Neuronal stem cell (in vitro differentiated cells): ENCODE measurements around the gene SH2D3C.

ENCODE experiments used
- DNase-seq: peaks from one replicate; pipeline ENCODE4 v3.0.0-alpha.2; 2013; ENCODE audit warnings: low spot score
- H2AFZ ChIP-seq: one replicate; pipeline ENCODE4 v1.6.1; 2013; ENCODE audit warnings: mild to moderate bottlenecking, low read length, inconsistent platforms
- H2AK5ac ChIP-seq: 2 replicates; pipeline ENCODE4 v1.6.1; 2013; ENCODE audit warnings: low read depth, mild to moderate bottlenecking, inconsistent platforms, low read length, moderate library complexity, mixed read lengths
- H2BK120ac ChIP-seq: 2 replicates; pipeline ENCODE4 v1.6.1; 2013; ENCODE audit warnings: low read depth, mild to moderate bottlenecking, inconsistent platforms, low read length, moderate library complexity, mixed read lengths
- H2BK12ac ChIP-seq: one replicate; pipeline ENCODE4 v1.6.1; 2013; ENCODE audit warnings: low read length, inconsistent platforms
- H2BK15ac ChIP-seq: 2 replicates; pipeline ENCODE4 v1.6.1; 2013; ENCODE audit warnings: mild to moderate bottlenecking, low read length, inconsistent platforms, mixed read lengths
- H2BK5ac ChIP-seq: one replicate; pipeline ENCODE4 v1.6.1; 2013; ENCODE audit warnings: inconsistent platforms, mild to moderate bottlenecking, low read length, moderate library complexity
- H3K14ac ChIP-seq: one replicate; pipeline ENCODE4 v1.6.1; 2013; ENCODE audit warnings: low read length, inconsistent platforms
- H3K18ac ChIP-seq: 2 replicates; pipeline ENCODE4 v1.6.1; 2013; ENCODE audit warnings: low read length, inconsistent platforms
- H3K23ac ChIP-seq: 2 replicates; pipeline ENCODE4 v1.6.1; 2013; ENCODE audit warnings: low read depth, mild to moderate bottlenecking, mixed read lengths, low read length, inconsistent platforms; ENCODE audit not compliant: poor library complexity
- H3K27ac ChIP-seq: replicated peaks from 3 replicates; pipeline ENCODE4 v1.5.1; 2013; ENCODE audit warnings: low read length, inconsistent platforms
- H3K27me3 ChIP-seq, 3 experiments: 2 replicates each; pipeline ENCODE4 v1.6.1; 2013; ENCODE audit warnings: low read length in 3 of 3, mild to moderate bottlenecking in 2 of 3, inconsistent platforms in 1 of 3, low read depth in 1 of 3, mixed read lengths in 1 of 3, moderate library complexity in 1 of 3; ENCODE audit not compliant: control insufficient read depth in 3 of 3, insufficient read depth in 3 of 3
- H3K36me3 ChIP-seq, 2 donors: replicated peaks in 1 of 2; 2 replicates each; pipeline ENCODE4 v1.6.1; 2013; ENCODE audit warnings: low read length in 2 of 2; ENCODE audit not compliant: control insufficient read depth in 2 of 2, insufficient read depth in 2 of 2
- H3K4ac ChIP-seq: 2 replicates; pipeline ENCODE4 v1.6.1; 2013; ENCODE audit warnings: inconsistent platforms, mild to moderate bottlenecking, low read length, moderate library complexity
- H3K4me1 ChIP-seq, 2 donors: 1 replicate in 1 of 2; 2 replicates in 1 of 2; pipeline ENCODE4 v1.6.1; 2013; ENCODE audit warnings: low read length in 2 of 2, low read depth in 1 of 2; ENCODE audit not compliant: control insufficient read depth in 2 of 2, insufficient read depth in 1 of 2
- H3K4me2 ChIP-seq: one replicate; pipeline ENCODE4 v1.6.1; 2013; ENCODE audit warnings: mild to moderate bottlenecking, low read length, inconsistent platforms; ENCODE audit not compliant: insufficient read depth, poor library complexity, severe bottlenecking
- H3K4me3 ChIP-seq, 2 donors: 2 replicates each; pipeline ENCODE4 v1.5.1; 2013; ENCODE audit warnings: low read length in 2 of 2, mild to moderate bottlenecking in 2 of 2, inconsistent platforms in 1 of 2, moderate library complexity in 1 of 2
- H3K79me1 ChIP-seq: one replicate; pipeline ENCODE4 v1.6.1; 2013; ENCODE audit warnings: low read depth, mild to moderate bottlenecking, inconsistent platforms, low read length, moderate library complexity
- H3K9ac ChIP-seq: one replicate; pipeline ENCODE4 v1.6.1; 2013; ENCODE audit warnings: mild to moderate bottlenecking, low read depth, low read length, inconsistent platforms; ENCODE audit not compliant: poor library complexity
- H3K9me3 ChIP-seq, 2 donors: replicated peaks in 1 of 2; 2 replicates each; pipeline versions ENCODE3 to v1.6.1; 2013; ENCODE audit warnings: low read length in 2 of 2, mild to moderate bottlenecking in 2 of 2, inconsistent platforms in 1 of 2, low read depth in 1 of 2, mixed read lengths in 1 of 2, moderate library complexity in 1 of 2; ENCODE audit not compliant: control insufficient read depth in 2 of 2, insufficient read depth in 1 of 2
- H4K8ac ChIP-seq: one replicate; pipeline ENCODE4 v1.6.1; 2013; ENCODE audit warnings: low read depth, mild to moderate bottlenecking, inconsistent platforms, low read length, moderate library complexity
- H4K91ac ChIP-seq: one replicate; pipeline ENCODE4 v1.6.1; 2013; ENCODE audit warnings: low read length, low read depth, mild to moderate bottlenecking, inconsistent platforms; ENCODE audit not compliant: poor library complexity
- WGBS, 2 donors: extraction: QIAGEN DNeasy Blood & Tissue Kit; methylation state at CpG; one replicate each; pipeline ENCODE4 v1.1.7; 2013; ENCODE audit warnings: missing lambda C conversion rate in 2 of 2, mixed read lengths in 1 of 2; ENCODE audit not compliant: insufficient read length in 2 of 2, insufficient replicate concordance in 1 of 2; ENCODE audit errors: extremely low coverage in 2 of 2; 5-methylcytosine and 5-hydroxymethylcytosine counted together

Gene SH2D3C

GRCh38 chr9:127728808-127729207, 49.7 kb downstream of the SH2D3C start:
- H3K9me3 ChIP-seq: no peaks in the 10 kb centered on the region
- H3K4me1 ChIP-seq: peaks cover 0 to 7% of the 10 kb centered on the region in 2 donors
- no peak overlapping the region for H2BK120ac ChIP-seq
- no peak overlapping the region for H2AFZ ChIP-seq
- no CpG with 5 or more reads among the region's 8 CpGs for WGBS, 2 donors
- H2BK15ac ChIP-seq: no peak overlapping the region
- no peak overlapping the region for H4K8ac ChIP-seq
- no peak overlapping the region for H3K4me3 ChIP-seq
- no peak overlapping the region for H3K4me2 ChIP-seq
- H3K14ac ChIP-seq: no peak overlapping the region
- H4K91ac ChIP-seq: no peak overlapping the region
- H3K27me3 ChIP-seq: peaks cover 0 to 3% (median 0%) of the 10 kb centered on the region in 3 experiments
- H3K36me3 ChIP-seq: no peaks in the 10 kb centered on the region
- no peak for DNase-seq
- no peak overlapping the region for H3K9ac ChIP-seq
- H2BK5ac ChIP-seq: no peak overlapping the region
- no peak overlapping the region for H2AK5ac ChIP-seq
- H3K27ac ChIP-seq: no peak overlapping the region
- H3K4ac ChIP-seq: no peak overlapping the region
- H3K23ac ChIP-seq: no peak overlapping the region
- no peak overlapping the region for H2BK12ac ChIP-seq
- H3K79me1 ChIP-seq: peaks cover 2% of the 10 kb centered on the region
- H3K18ac ChIP-seq: no peak overlapping the region

- H2BK12ac ChIP-seq: no peak overlapping the region
- DNase-seq: no peak
Observed at GRCh38 chr9:127726871-127727270, 51.6 kb downstream of the SH2D3C start.

GRCh38 chr9:127724012-127724411, 54.5 kb downstream of the SH2D3C start:
- H3K4ac ChIP-seq: no peak overlapping the region
- peaks cover 0 to 21% (median 0%) of the 10 kb centered on the region in 3 experiments for H3K27me3 ChIP-seq
- H3K18ac ChIP-seq: peak overlapping the region; percentile 79
- H2BK15ac ChIP-seq: no peak overlapping the region
- peaks cover 0 to 4% of the 10 kb centered on the region in 2 donors for H3K4me1 ChIP-seq
- no peak overlapping the region for H2BK5ac ChIP-seq
- no peaks in the 10 kb centered on the region for H3K79me1 ChIP-seq
- H3K9ac ChIP-seq: no peak overlapping the region
- DNase-seq: no peak
- H2AK5ac ChIP-seq: peak overlapping the region; percentile 16
- no peak overlapping the region for H2BK12ac ChIP-seq
- H3K9me3 ChIP-seq: no peaks in the 10 kb centered on the region
- H4K8ac ChIP-seq: peak overlapping the region; percentile 89
- no peak overlapping the region for H2BK120ac ChIP-seq
- no peak overlapping the region for H4K91ac ChIP-seq
- H3K27ac ChIP-seq: no peak overlapping the region
- H3K23ac ChIP-seq: peak overlapping the region; percentile 4
- no peak overlapping the region for H3K4me2 ChIP-seq
- WGBS, 2 donors: no CpG with 5 or more reads among the region's 23 CpGs
- H2AFZ ChIP-seq: peak overlapping the region; percentile 37
- no peak overlapping the region for H3K4me3 ChIP-seq
- no peak overlapping the region for H3K14ac ChIP-seq
- no peaks in the 10 kb centered on the region for H3K36me3 ChIP-seq

More at GRCh38 chr9:127726871-127727270, 51.6 kb downstream of the SH2D3C start:
- WGBS, 2 donors: no CpG with 5 or more reads among the region's 8 CpGs
- Histone ChIP-seq H3K4me3 (no peak overlapping the region), H3K27me3 (peaks cover 0 to 19% (median 0%) of the 10 kb centered on the region in 3 experiments), H4K8ac (no peak overlapping the region), H3K9me3 (no peaks in the 10 kb centered on the region), H3K79me1 (peaks cover 2% of the 10 kb centered on the region), H3K9ac (no peak overlapping the region), H3K36me3 (no peaks in the 10 kb centered on the region), H3K14ac (peak overlapping the region; percentile 14), H3K27ac (no peak overlapping the region), H2AFZ (no peak overlapping the region), H4K91ac (no peak overlapping the region), H2BK5ac (no peak overlapping the region), H3K4me1 (peaks cover 0 to 4% of the 10 kb centered on the region in 2 donors), H2BK120ac (no peak overlapping the region), H2AK5ac (peak overlapping the region; percentile 70), H3K4ac (no peak overlapping the region), H2BK15ac (peak overlapping the region; percentile 78), H3K4me2 (no peak overlapping the region), H3K18ac (no peak overlapping the region), H3K23ac (peak overlapping the region; percentile 73)

- no peak for DNase-seq
- no peak overlapping the region for H2BK120ac ChIP-seq
- no peak overlapping the region for H4K8ac ChIP-seq
- no peak overlapping the region for H3K4ac ChIP-seq
- H3K79me1 ChIP-seq: no peaks in the 10 kb centered on the region
- no CpG with 5 or more reads among the region's 5 CpGs for WGBS, 2 donors
- no peak overlapping the region for H3K14ac ChIP-seq
- peaks cover 0 to 21% (median 0%) of the 10 kb centered on the region in 3 experiments for H3K27me3 ChIP-seq
- no peaks in the 10 kb centered on the region for H3K36me3 ChIP-seq
- no peak overlapping the region for H3K18ac ChIP-seq
- H3K9me3 ChIP-seq: no peaks in the 10 kb centered on the region
- no peak overlapping the region for H2AFZ ChIP-seq
- peaks cover 0 to 4% of the 10 kb centered on the region in 2 donors for H3K4me1 ChIP-seq
- no peak overlapping the region for H2BK5ac ChIP-seq
- H3K4me3 ChIP-seq: no peak overlapping the region
- no peak overlapping the region for H3K4me2 ChIP-seq
- no peak overlapping the region for H4K91ac ChIP-seq
- H2BK15ac ChIP-seq: no peak overlapping the region
- H3K23ac ChIP-seq: no peak overlapping the region
- H2BK12ac ChIP-seq: no peak overlapping the region
- no peak overlapping the region for H3K9ac ChIP-seq
- H2AK5ac ChIP-seq: peak overlapping the region; percentile 79
- no peak overlapping the region for H3K27ac ChIP-seq
Observed at GRCh38 chr9:127723444-127723843, 55.0 kb downstream of the SH2D3C start.
